GM23248 (cell line): Measurements from ENCODE around the gene ANKRD27. TPM values are rescaled to one million over a fixed set of nuclear protein-coding genes. Genes with fewer than 3 reads are reported as not detected.

ENCODE experiments used
- DNase-seq: peaks from one replicate; pipeline ENCODE4 v3.0.0-alpha.2; 2015
- H2AFZ ChIP-seq: fragments of 200-600 bp; sonication (generic); 2 replicates; pipeline ENCODE4 v1.6.1; 2016; ENCODE audit warnings: antibody characterized with exemption
- H3F3A ChIP-seq: fragments of 200-600 bp; sonication (generic); 2 replicates; pipeline ENCODE4 v1.6.1; 2016; ENCODE audit warnings: mild to moderate bottlenecking, antibody characterized with exemption, mixed run types; ENCODE audit not compliant: insufficient read depth
- H3K27ac ChIP-seq: fragments of 200-600 bp; sonication (generic); 2 replicates; pipeline ENCODE4 v1.5.1; 2016; ENCODE audit warnings: mild to moderate bottlenecking
- H3K27me3 ChIP-seq: fragments of 200-600 bp; sonication (generic); replicated peaks from 2 replicates; pipeline ENCODE4 v1.6.1; 2016; ENCODE audit warnings: mild to moderate bottlenecking; ENCODE audit not compliant: insufficient read depth
- H3K36me3 ChIP-seq: fragments of 200-600 bp; sonication (generic); 2 replicates; pipeline ENCODE4 v1.6.1; 2016; ENCODE audit warnings: low read depth, mild to moderate bottlenecking
- H3K4me1 ChIP-seq: fragments of 200-600 bp; sonication (generic); 2 replicates; pipeline ENCODE4 v1.6.1; 2016; ENCODE audit warnings: mild to moderate bottlenecking; ENCODE audit not compliant: insufficient read depth
- H3K4me2 ChIP-seq: fragments of 200-600 bp; sonication (generic); one replicate; pipeline ENCODE4 v1.6.1; 2016; ENCODE audit warnings: mild to moderate bottlenecking; ENCODE audit not compliant: unreplicated experiment
- H3K4me3 ChIP-seq: fragments of 200-600 bp; sonication (generic); 2 replicates; pipeline ENCODE4 v1.5.1; 2016; ENCODE audit warnings: mild to moderate bottlenecking
- H3K79me2 ChIP-seq: fragments of 200-600 bp; sonication (generic); 2 replicates; pipeline ENCODE4 v1.6.1; 2016; ENCODE audit warnings: mild to moderate bottlenecking; ENCODE audit not compliant: insufficient read depth
- H3K9ac ChIP-seq: fragments of 200-600 bp; sonication (generic); 2 replicates; pipeline ENCODE4 v1.6.1; 2016; ENCODE audit warnings: mild to moderate bottlenecking
- H3K9me2 ChIP-seq: fragments of 200-600 bp; sonication (generic); 2 replicates; pipeline ENCODE4 v1.6.1; 2016; ENCODE audit warnings: mixed run types, mild to moderate bottlenecking, moderate library complexity; ENCODE audit not compliant: insufficient read depth
- H3K9me3 ChIP-seq: fragments of 200-600 bp; sonication (generic); one replicate; pipeline ENCODE4 v1.6.1; 2017; ENCODE audit warnings: low read depth
- H4K20me1 ChIP-seq: fragments of 200-600 bp; sonication (generic); 2 replicates; pipeline ENCODE4 v1.6.0; 2016; ENCODE audit not compliant: insufficient read depth
- EZH2 ChIP-seq: fragments of 200-600 bp; sonication (generic); IDR thresholded peaks from 2 replicates; pipeline ENCODE4 v1.6.1; 2018; ENCODE audit warnings: antibody characterized with exemption, mild to moderate bottlenecking; ENCODE audit not compliant: insufficient read depth, poor library complexity, severe bottlenecking
- EZH2phosphoT487 ChIP-seq: fragments of 200-600 bp; sonication (generic); IDR thresholded peaks from 2 replicates; pipeline ENCODE4 v1.6.1; 2018; ENCODE audit warnings: antibody characterized with exemption, moderate library complexity, mild to moderate bottlenecking, low read depth; ENCODE audit not compliant: insufficient read depth
- WGBS, 2 experiments: methylation state at CpG; one replicate each; pipeline ENCODE4 v1.1.6; 2015 to 2017; ENCODE audit warnings: low lambda C conversion rate in 2 of 2, low coverage in 1 of 2; ENCODE audit errors: missing lambda C conversion rate in 2 of 2; 5-methylcytosine and 5-hydroxymethylcytosine counted together
- in situ Hi-C: fragments of 300-500 bp; cut with MboI; formaldehyde crosslinking; loops from 2 replicates; pipeline ENCODE4 v1.15.0; 2020
- polyA plus RNA-seq: library from polyadenylated mRNA; unstranded; fragments of >200 nt; fragmentation: Nextera tagmentation; extraction: Ambion mirVana; gene quantifications from 2 replicates; pipeline ENCODE4 v1.2.1, GENCODE V29; 2016
- total RNA-seq: library from RNA; depleted of rRNA; stranded (reverse); fragments of >200 nt; shearing (Covaris generic); gene quantifications from 2 replicates; pipeline ENCODE4 v1.2.3, GENCODE V29; 2014

Gene ANKRD27
- total and polyA plus RNA-seq, 2 experiments from 2014 or later, result 17.9 to 27.5 TPM

DNA sequence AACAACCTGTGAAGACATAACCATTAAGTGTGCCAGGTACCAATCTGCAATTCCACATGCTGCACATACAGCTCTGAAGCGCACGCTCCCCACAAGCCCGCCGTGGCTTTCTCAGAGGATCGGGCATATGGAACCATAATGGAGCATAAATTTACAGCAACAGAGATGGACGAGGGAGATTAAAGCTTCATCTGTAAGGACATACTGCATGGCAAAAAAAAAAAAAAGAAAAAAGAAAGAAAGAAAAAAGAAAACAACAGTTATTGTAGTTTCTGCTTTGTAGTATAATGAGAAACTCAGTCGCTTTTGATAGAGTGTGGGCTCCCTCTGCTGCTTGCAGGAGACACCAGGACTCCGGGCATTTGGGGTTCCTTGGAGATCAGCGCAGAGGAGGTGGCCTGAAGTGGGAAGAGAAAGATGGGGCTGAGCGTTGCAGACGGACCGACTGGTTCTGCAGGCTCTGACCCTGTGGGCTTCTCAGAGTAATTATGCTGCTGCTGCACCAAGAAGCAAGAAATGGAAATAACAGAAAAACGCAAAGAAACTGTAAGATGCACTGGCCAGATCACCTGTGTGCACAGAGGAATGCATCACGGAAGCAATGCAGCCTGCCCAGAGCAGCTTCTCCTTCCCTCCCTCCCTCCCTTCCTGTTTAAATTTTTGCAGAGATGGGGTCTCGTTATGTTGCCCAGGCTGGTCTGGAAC lies 104.7 kb downstream of the ANKRD27 start:
- WGBS, 2 experiments, result 7 to 10% methylated on average over 15 of the region's 15 CpGs
- Histone ChIP-seq H3K36me3 (no peaks in the 10 kb centered on the region), H3K79me2 (no peaks in the 10 kb centered on the region), H3F3A (no peaks in the 10 kb centered on the region), H3K4me1 (no peaks in the 10 kb centered on the region), H3K9me3 (no peaks in the 10 kb centered on the region), H3K4me3 (peak overlapping the region; percentile 56), H3K9me2 (no peaks in the 10 kb centered on the region), H3K27ac (no peak overlapping the region), H3K27me3 (no peaks in the 10 kb centered on the region), H3K9ac (no peak overlapping the region), H3K4me2 (peak overlapping the region; percentile 67), H2AFZ (peak overlapping the region; percentile 58), H4K20me1 (no peaks in the 10 kb centered on the region)
- in situ Hi-C loops, result loop anchor here (25.0 kb wide), 1 partner anchor 233 kb away; the partner anchor contains the start of gene ZNF507
- TF ChIP-seq EZH2phosphoT487 (no peak), EZH2 (no peak)
- peak; percentile 80 for DNase-seq

DNA sequence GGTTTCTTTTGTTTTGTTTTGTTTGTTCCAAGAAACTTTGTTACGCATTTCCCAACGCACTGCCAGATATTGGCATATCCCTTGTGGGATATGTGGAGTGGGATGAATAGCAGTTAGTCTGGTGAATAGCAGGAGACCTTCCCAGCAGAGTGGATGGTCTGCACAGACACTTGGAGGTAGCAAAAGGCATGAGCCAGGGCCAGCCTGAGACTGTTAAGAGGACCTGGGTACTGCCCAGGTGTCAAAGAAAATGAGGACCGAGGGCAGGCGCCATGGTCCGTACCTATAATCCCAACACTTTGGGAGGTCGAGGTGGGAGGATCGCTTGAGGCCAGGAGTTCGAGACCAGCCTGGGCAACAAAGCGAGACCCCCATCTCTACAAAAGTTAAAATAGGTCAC lies 107.5 kb downstream of the ANKRD27 start:
- H3K4me3 ChIP-seq, result no peak overlapping the region
- no peak overlapping the region for H3K9ac ChIP-seq
- no peak for DNase-seq
- H3K36me3 ChIP-seq, result no peaks in the 10 kb centered on the region
- no peaks in the 10 kb centered on the region for H3K79me2 ChIP-seq
- H3K9me2 ChIP-seq, result no peaks in the 10 kb centered on the region
- no peaks in the 10 kb centered on the region for H3K9me3 ChIP-seq
- no peaks in the 10 kb centered on the region for H3F3A ChIP-seq
- no peaks in the 10 kb centered on the region for H4K20me1 ChIP-seq
- H3K4me2 ChIP-seq, result no peak overlapping the region
- no peak overlapping the region for H2AFZ ChIP-seq
- H3K27me3 ChIP-seq, result no peaks in the 10 kb centered on the region
- H3K27ac ChIP-seq, result no peak overlapping the region
- 74 to 77% methylated on average over 9 of the region's 9 CpGs for WGBS, 2 experiments
- H3K4me1 ChIP-seq, result no peaks in the 10 kb centered on the region
- TF ChIP-seq EZH2, result no peak
- no peak for TF ChIP-seq EZH2phosphoT487
- in situ Hi-C loops, result loop anchor here (25.0 kb wide), 1 partner anchor 230 kb away; the partner anchor contains the start of gene ZNF507

DNA sequence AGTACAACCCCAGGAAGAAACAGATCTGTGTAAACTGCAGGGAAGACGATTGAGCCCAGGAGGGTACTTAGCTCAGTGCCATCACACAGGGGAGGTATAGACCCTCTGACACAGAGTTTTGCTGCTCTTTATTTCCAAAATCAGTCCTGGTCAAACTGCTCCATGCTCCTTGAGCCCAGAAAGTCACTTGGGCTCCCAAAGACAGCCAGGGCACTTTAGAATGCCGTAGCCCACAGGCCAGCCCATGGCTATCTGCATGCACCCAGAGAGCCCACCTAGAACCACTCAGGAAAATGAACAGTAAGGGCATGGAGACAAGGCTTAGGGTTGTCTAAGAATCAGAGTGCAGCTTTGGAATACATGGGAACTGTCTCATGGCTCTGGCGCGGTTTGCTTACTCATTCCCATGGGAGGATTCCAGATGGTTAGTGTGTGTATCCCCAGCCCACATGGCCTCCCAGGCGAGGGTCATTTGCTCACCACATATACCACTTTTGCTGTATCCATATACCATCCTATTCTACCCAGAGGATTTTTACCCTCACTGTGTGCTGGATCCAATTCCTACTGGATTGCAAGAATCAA lies 108.6 kb downstream of the ANKRD27 start:
- Histone ChIP-seq H3K9ac (no peak overlapping the region), H3K9me2 (no peaks in the 10 kb centered on the region), H3K36me3 (no peaks in the 10 kb centered on the region), H3K4me3 (no peak overlapping the region), H3K9me3 (no peaks in the 10 kb centered on the region), H3K79me2 (no peaks in the 10 kb centered on the region), H3K27ac (no peak overlapping the region), H3K4me2 (no peak overlapping the region), H4K20me1 (no peaks in the 10 kb centered on the region), H3K27me3 (no peaks in the 10 kb centered on the region), H2AFZ (no peak overlapping the region), H3F3A (no peaks in the 10 kb centered on the region), H3K4me1 (no peaks in the 10 kb centered on the region)
- WGBS, 2 experiments, result 58 to 59% methylated on average over 5 of the region's 5 CpGs
- DNase-seq, result peak; percentile 50
- in situ Hi-C loops, result loop anchor here (25.0 kb wide), 1 partner anchor 229 kb away; the partner anchor contains the start of gene ZNF507
- TF ChIP-seq EZH2phosphoT487 (no peak), EZH2 (no peak)

DNA sequence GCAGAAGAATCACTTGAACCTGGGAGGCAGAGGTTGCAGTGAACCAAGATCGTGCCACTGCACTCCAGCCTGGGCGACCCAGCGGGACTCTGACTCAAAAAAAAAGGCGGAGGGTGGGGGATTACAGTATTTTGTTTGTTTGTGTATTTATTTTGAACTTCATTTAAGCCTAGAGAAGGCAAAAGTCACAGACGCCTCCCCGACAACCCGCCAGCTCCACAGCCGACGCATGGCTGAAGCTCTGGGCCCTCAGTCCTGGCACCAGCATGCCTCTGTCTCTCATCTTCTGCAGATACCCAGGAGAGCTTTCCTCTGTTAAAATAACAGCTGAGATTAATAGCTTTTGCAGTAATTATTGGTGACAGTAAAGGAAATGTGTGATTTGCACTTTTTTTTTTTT lies 111.2 kb downstream of the ANKRD27 start:
- Histone ChIP-seq H4K20me1 (no peaks in the 10 kb centered on the region), H3K9ac (no peak overlapping the region), H3K9me2 (no peaks in the 10 kb centered on the region), H3F3A (no peaks in the 10 kb centered on the region), H2AFZ (no peak overlapping the region), H3K9me3 (no peaks in the 10 kb centered on the region), H3K27ac (no peak overlapping the region), H3K27me3 (no peaks in the 10 kb centered on the region), H3K4me3 (no peak overlapping the region), H3K79me2 (no peaks in the 10 kb centered on the region), H3K4me2 (no peak overlapping the region), H3K4me1 (no peaks in the 10 kb centered on the region), H3K36me3 (no peaks in the 10 kb centered on the region)
- no peak for DNase-seq
- in situ Hi-C loops, result loop anchor here (25.0 kb wide), 1 partner anchor 226 kb away; the partner anchor contains the start of gene ZNF507
- no peak for TF ChIP-seq EZH2
- 71 to 80% methylated on average over 8 to 9 of the region's 9 CpGs for WGBS, 2 experiments
